ENCODE data around the gene ACY1.
"Not testable (repeated sequence)": the region's sequence is repeated elsewhere in the genome, so short reads cannot be mapped to it uniquely, and the experiment has no call there.

Gene ACY1

GRCh38 chr3:52031896-52032295 is 48.6 kb downstream of the ACY1 start:
- Mint-ChIP-seq H3K27ac (no peak overlapping the region), H3K4me3 (no peak overlapping the region), H3K27me3 (ENCODE audit: low read depth, poor library complexity) (peaks cover 4% of the 10 kb centered on the region), H3K4me1 (peaks cover 38% of the 10 kb centered on the region), H3K36me3 (ENCODE audit: low read depth) (no peaks in the 10 kb centered on the region), H3K9me3 (no peaks in the 10 kb centered on the region)
- TF ChIP-seq CTCF (IDR thresholded peaks at IDR 0.05), result no peak
- no peak for DNase-seq

- H3K36me3 Mint-ChIP-seq (ENCODE audit: low read depth), result no peaks in the 10 kb centered on the region
- no peak overlapping the region for H3K4me3 Mint-ChIP-seq
Measured at GRCh38 chr3:52032702-52033408, 49.5 kb downstream of the ACY1 start.

DNA sequence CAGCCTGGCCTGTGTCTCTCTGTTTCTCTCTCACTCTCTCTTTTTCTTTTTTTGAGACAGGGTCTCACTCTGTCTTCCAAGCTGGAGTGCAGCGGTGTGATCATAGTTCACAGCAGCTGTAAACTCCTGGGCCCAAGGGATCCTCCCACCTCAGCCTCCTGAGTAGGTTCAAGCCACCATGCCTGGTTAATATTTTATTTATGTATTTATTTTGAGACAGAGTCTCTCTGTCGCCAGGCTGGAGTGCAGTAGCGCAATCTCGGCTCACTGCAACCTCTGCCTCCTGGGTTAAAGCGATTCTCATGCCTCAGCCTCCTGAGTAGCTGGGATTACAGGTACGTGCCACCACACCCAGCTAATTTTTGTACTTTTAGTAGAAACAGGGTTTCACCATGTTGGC is 50.4 kb downstream of the ACY1 start:
- H3K36me3 Mint-ChIP-seq (ENCODE audit: low read depth); H3K27me3 Mint-ChIP-seq (ENCODE audit: low read depth, poor library complexity); H3K9me3 Mint-ChIP-seq; H3K27ac Mint-ChIP-seq; DNase-seq; H3K4me3 Mint-ChIP-seq: not testable (repeated sequence)
- H3K4me1 Mint-ChIP-seq, result peaks cover 38% of the 10 kb centered on the region

More at GRCh38 chr3:52032702-52033408, 49.5 kb downstream of the ACY1 start:
- Mint-ChIP-seq H3K4me1 (peaks cover 38% of the 10 kb centered on the region), H3K9me3 (no peaks in the 10 kb centered on the region), H3K27me3 (ENCODE audit: low read depth, poor library complexity) (peaks cover 4% of the 10 kb centered on the region), H3K27ac (no peak overlapping the region)
- TF ChIP-seq CTCF (IDR thresholded peaks at IDR 0.05), result no peak
- DNase-seq, result no peak

DNA sequence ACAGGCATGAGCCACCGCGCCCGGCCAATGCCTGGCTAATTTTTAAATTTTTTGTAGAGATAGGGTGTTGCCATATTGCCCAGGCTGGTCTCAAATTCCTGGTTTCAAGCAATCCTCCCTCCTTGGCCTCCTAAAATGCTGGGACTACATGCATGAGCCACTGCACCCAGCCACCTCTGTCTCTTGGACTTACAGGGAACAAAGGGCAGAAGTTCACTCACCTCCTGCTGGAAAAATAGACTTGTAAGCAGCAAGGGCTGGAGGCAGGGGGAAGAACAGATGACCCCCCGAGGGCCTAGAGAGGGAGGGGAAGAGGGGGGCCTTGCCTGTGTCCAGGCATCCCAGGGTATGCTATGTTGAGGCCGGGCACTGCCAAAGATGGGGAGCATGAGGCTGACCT is 50.9 kb downstream of the ACY1 start:
- peak overlapping the region; percentile 72 for H3K27ac Mint-ChIP-seq
- DNase-seq, result no peak
- peaks cover 4% of the 10 kb centered on the region for H3K27me3 Mint-ChIP-seq (ENCODE audit: low read depth, poor library complexity)
- H3K9me3 Mint-ChIP-seq, result no peaks in the 10 kb centered on the region
- H3K4me3 Mint-ChIP-seq, result no peak overlapping the region
- peaks cover 33% of the 10 kb centered on the region for H3K4me1 Mint-ChIP-seq
- no peak for TF ChIP-seq CTCF (IDR thresholded peaks at IDR 0.05)
- no peaks in the 10 kb centered on the region for H3K36me3 Mint-ChIP-seq (ENCODE audit: low read depth)

DNA sequence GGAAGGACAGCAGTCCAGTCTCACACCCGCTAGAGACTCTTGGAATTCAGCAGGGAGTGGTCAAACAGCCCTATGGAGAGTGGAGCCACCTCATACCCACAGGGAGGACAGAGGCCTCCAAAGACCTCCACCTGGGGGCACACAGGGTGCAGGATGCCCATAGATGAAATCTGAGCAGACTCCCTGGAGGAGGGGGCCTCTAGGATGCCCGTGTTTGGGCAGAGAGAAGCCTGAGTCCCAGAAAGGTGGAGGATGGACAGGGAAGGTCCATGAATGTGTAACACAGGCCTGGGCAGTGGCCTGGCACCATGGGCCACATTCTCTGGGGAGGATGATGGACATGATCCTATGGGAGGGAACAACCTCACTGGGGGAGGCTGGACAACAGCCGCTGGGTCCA is 51.3 kb downstream of the ACY1 start:
- no peak for TF ChIP-seq CTCF (IDR thresholded peaks at IDR 0.05)
- no peak for DNase-seq
- peaks cover 4% of the 10 kb centered on the region for H3K27me3 Mint-ChIP-seq (ENCODE audit: low read depth, poor library complexity)
- peak overlapping the region; percentile 72 for H3K27ac Mint-ChIP-seq
- H3K4me3 Mint-ChIP-seq, result no peak overlapping the region
- peaks cover 32% of the 10 kb centered on the region for H3K4me1 Mint-ChIP-seq
- H3K36me3 Mint-ChIP-seq (ENCODE audit: low read depth), result no peaks in the 10 kb centered on the region
- H3K9me3 Mint-ChIP-seq, result no peaks in the 10 kb centered on the region

- Mint-ChIP-seq H3K4me3 (no peak overlapping the region), H3K27me3 (ENCODE audit: low read depth, poor library complexity) (peaks cover under 1% of the 10 kb centered on the region), H3K36me3 (ENCODE audit: low read depth) (no peaks in the 10 kb centered on the region), H3K27ac (no peak overlapping the region), H3K4me1 (peaks cover 33% of the 10 kb centered on the region), H3K9me3 (no peaks in the 10 kb centered on the region)
- DNase-seq, result no peak
- no peak for TF ChIP-seq CTCF (IDR thresholded peaks at IDR 0.05)
Measured at GRCh38 chr3:52036222-52036694, 52.9 kb downstream of the ACY1 start.

All from nephron progenitor cell (in vitro differentiated cells).